ENCODE results near the gene MIER1.
"Not testable (repeated sequence)": the region's sequence is repeated elsewhere in the genome, so short reads cannot be mapped to it uniquely, and the experiment has no call there.

Gene MIER1

GRCh38 chr1:66940981-66941380 is 16.2 kb downstream of the MIER1 start:
- no peak for DNase-seq

- no peak for DNase-seq
Observed at GRCh38 chr1:66943361-66943969, 18.7 kb downstream of the MIER1 start.

GRCh38 chr1:66944330-66945274 is 19.8 kb downstream of the MIER1 start:
- DNase-seq, result no peak

- no peak for DNase-seq
Observed at GRCh38 chr1:66945316-66945715, 20.5 kb downstream of the MIER1 start.

GRCh38 chr1:66947267-66947666 is 22.5 kb downstream of the MIER1 start:
- no peak for DNase-seq

GRCh38 chr1:66951513-66951912 is 26.7 kb downstream of the MIER1 start:
- no peak for DNase-seq

GRCh38 chr1:66954208-66954607 is 29.4 kb downstream of the MIER1 start:
- DNase-seq, result no peak

- no peak for DNase-seq
Observed at GRCh38 chr1:66957938-66958337, 33.1 kb downstream of the MIER1 start.

- not testable (repeated sequence) for DNase-seq
Observed at GRCh38 chr1:66966188-66966873, 41.5 kb downstream of the MIER1 start.

GRCh38 chr1:66968574-66968973 is 43.8 kb downstream of the MIER1 start:
- no peak for DNase-seq

- DNase-seq, result no peak
Observed at GRCh38 chr1:66978201-66978600, 53.4 kb downstream of the MIER1 start.

- not testable (repeated sequence) for DNase-seq
Observed at GRCh38 chr1:66979621-66980020, 54.8 kb downstream of the MIER1 start.

- DNase-seq, result no peak
Observed at GRCh38 chr1:66980745-66981367, 56.1 kb downstream of the MIER1 start.

GRCh38 chr1:66981679-66982078 is 56.9 kb downstream of the MIER1 start:
- peak; percentile 41 for DNase-seq

- DNase-seq, result no peak
Observed at GRCh38 chr1:66982561-66983260, 57.9 kb downstream of the MIER1 start.

- DNase-seq, result no peak
Observed at GRCh38 chr1:66984491-66984890, 59.7 kb downstream of the MIER1 start.

GRCh38 chr1:66985835-66986234 is 61.0 kb downstream of the MIER1 start:
- no peak for DNase-seq

- DNase-seq, result no peak
Observed at GRCh38 chr1:66993076-66993475, 68.3 kb downstream of the MIER1 start.

- peak; percentile 64 for DNase-seq
Observed at GRCh38 chr1:66996018-66996682, 71.4 kb downstream of the MIER1 start.

GRCh38 chr1:66998972-66999371 is 74.2 kb downstream of the MIER1 start:
- DNase-seq, result no peak

GRCh38 chr1:66999640-67000400 is 75.0 kb downstream of the MIER1 start:
- DNase-seq, result no peak

Measured in activated naive CD4-positive, alpha-beta T cell treated with anti-CD3 and anti-CD28 coated beads, Interleukin-2, amount 50 U/mL, for 16 hours (primary cell).